ENCODE measurements around the gene C1R. TPM values are rescaled to one million over a fixed set of nuclear protein-coding genes. Genes with fewer than 3 reads are reported as not detected.

The C1R gene
- total RNA-seq, 1 donor from 2014 or later: 0.78 TPM

- Mint-ChIP-seq H3K9me3 (no peaks in the 10 kb centered on the region), H3K27ac (no peak overlapping the region), H3K4me3 (no peak overlapping the region), H3K27me3 (no peaks in the 10 kb centered on the region), H3K36me3 (ENCODE audit: low read depth) (no peaks in the 10 kb centered on the region), H3K4me1 (no peaks in the 10 kb centered on the region)
- no peak for TF ChIP-seq CTCF (IDR thresholded peaks at IDR 0.05)
- ChIA-PET POLR2A (no interaction called here), CTCF (interaction anchor here (1.0 kb wide), 1 partner anchor 63 kb away, joined by 3 read pairs; no protein-coding TSS in a partner anchor)
- no peak for ATAC-seq (ENCODE audit: low read depth)
- no peak for DNase-seq
- intact Hi-C loops (cut with micrococcal nuclease): no loop called here
Observed at GRCh38 chr12:7032990-7033389, 59.3 kb downstream of the C1R start.

GRCh38 chr12:7031306-7031705 lies 60.9 kb downstream of the C1R start:
- no peaks in the 10 kb centered on the region for H3K4me1 Mint-ChIP-seq
- no peak overlapping the region for H3K4me3 Mint-ChIP-seq
- no peaks in the 10 kb centered on the region for H3K9me3 Mint-ChIP-seq
- H3K27ac Mint-ChIP-seq: no peak overlapping the region
- TF ChIP-seq CTCF (IDR thresholded peaks at IDR 0.05): no peak
- DNase-seq (no peak), ATAC-seq (ENCODE audit: low read depth) (no peak)
- no peaks in the 10 kb centered on the region for H3K27me3 Mint-ChIP-seq
- POLR2A ChIA-PET: no interaction called here
- intact Hi-C loops (cut with micrococcal nuclease): no loop called here
- CTCF ChIA-PET: no interaction called here
- H3K36me3 Mint-ChIP-seq (ENCODE audit: low read depth): no peaks in the 10 kb centered on the region

Other genes starting within 250 kb of the C1R start
- 1.2 and 1.6 TPM in 2 replicates for gene CDCA3, start 241.2 kb downstream of the C1R start, total RNA-seq
- 108 and 110 TPM in 2 replicates for gene USP5, start 240.3 kb downstream of the C1R start, total RNA-seq
- gene TPI1, start 224.9 kb downstream of the C1R start, total RNA-seq: 306 and 318 TPM in 2 replicates
- 14.4 and 16.2 TPM in 2 replicates for gene SPSB2, start 219.1 kb downstream of the C1R start, total RNA-seq
- 7.7 and 8.8 TPM in 2 replicates for gene LRRC23, start 187.6 kb downstream of the C1R start, total RNA-seq
- 20.9 and 31.0 TPM in 2 replicates for gene ENO2, start 177.9 kb downstream of the C1R start, total RNA-seq
- 42.8 and 50.9 TPM in 2 replicates for gene ATN1, start 164.5 kb downstream of the C1R start, total RNA-seq
- gene RNU7-1, start 148.6 kb downstream of the C1R start, total RNA-seq: not detected in 2 replicates
- gene C12orf57, start 148.4 kb downstream of the C1R start, total RNA-seq: 54.8 and 63.4 TPM in 2 replicates
- gene PTPN6, start 141.1 kb downstream of the C1R start, total RNA-seq: 371 and 393 TPM in 2 replicates
- gene PHB2, start 121.8 kb downstream of the C1R start, total RNA-seq: 240 and 255 TPM in 2 replicates
- 89.2 and 91.1 TPM in 2 replicates for gene EMG1, start 121.5 kb downstream of the C1R start, total RNA-seq
- 19.3 and 21.3 TPM in 2 replicates for gene LPCAT3, start 74.0 kb downstream of the C1R start, total RNA-seq
- 0.71 and 1.6 TPM in 2 replicates for gene C1S, start 31.7 kb downstream of the C1R start, total RNA-seq
- 13.5 and 19.2 TPM in 2 replicates for gene C1RL, start 16.8 kb upstream of the C1R start, total RNA-seq
- 0.44 TPM in 1 of 2 replicates, not detected in the other for gene RBP5, start 36.4 kb upstream of the C1R start, total RNA-seq
- 14.1 and 14.8 TPM in 2 replicates for gene CLSTN3, start 37.9 kb upstream of the C1R start, total RNA-seq
- 24.9 and 26.8 TPM in 2 replicates for gene PEX5, start 97.2 kb upstream of the C1R start, total RNA-seq
- not detected in 2 replicates for gene ACSM4, start 211.6 kb upstream of the C1R start, total RNA-seq

All from activated B cell treated with CpG ODN at 0.5 μM for 24 hours (primary cell).